ENCODE data around the gene RDH5. TPM values are rescaled to one million over a fixed set of nuclear protein-coding genes. Genes with fewer than 3 reads are reported as not detected.

Gene RDH5
- total RNA-seq, 1 donor from 2014 or later: 2.6 TPM

DNA sequence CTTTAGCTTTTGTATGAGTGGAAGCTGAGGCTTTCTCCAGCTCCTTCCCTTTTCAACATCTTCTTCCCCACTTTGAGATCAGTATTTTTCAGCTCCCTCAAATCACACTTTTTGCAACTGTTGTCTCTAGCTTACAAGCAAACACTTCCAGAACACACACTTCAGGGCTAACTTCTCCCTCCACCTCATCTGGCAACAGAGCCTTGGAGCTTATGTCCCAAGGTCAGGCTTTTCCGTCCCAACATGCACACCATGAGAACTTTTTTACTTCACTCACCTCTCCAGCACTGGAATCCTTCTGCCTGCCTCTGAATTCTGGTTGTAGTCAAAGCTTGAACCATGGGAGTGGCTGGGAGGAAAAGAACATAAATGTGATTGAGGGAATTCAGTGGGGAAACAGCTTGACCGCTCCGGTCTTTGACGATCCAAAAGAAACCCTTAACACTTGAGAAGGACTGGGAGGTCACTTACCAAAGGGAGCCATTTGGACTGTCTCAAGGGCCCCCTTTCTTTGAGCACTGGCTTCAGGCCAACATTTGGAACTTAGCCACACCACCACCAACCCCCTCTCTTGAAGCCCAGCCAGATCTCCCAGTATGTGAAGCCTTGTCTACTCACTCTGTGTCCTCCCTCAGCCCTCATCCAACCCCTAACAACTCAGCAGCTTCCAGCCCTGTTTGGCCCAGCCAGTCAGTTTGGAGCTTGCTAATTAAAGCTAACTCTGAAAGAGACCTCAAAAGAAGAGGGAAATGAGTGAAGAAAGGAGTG lies 8.2 kb upstream of the RDH5 start:
- DNase-seq (ENCODE audit: extremely low read depth, low read depth, low spot score): no peak

DNA sequence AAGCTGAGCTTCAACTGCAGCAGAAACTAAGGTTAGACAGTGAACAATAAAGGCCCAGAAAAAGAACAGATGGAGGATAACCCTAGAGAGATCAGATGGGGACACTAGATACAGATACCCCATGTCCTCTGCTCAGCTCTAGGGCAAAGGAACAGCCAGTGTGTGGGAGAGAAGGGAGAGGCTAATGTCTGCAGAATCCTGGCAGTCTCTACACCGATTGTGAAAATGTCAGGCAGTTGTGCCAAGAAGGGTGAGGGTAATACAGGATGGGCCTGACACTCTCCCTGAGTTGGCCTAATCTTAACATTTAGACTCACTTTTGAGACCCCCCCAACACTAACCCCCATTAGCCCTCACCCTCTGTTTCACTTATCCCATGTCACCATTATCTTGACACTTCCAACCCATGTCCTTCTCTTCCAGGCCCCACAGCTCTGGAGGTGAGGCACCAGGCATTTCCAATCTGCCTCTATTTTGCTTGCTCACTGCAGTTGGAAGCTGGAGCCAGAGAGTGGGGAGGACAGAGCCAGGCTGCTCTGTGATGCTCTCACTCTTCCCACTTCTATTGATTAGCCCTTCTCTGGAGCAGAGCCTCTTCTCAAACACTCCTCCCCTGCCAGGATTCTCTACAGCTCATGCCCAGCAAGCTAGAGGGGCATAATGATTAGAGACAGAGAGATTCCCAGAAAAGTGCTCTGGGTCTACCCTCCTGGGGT lies 7.3 kb upstream of the RDH5 start:
- no peak for DNase-seq (ENCODE audit: extremely low read depth, low read depth, low spot score)

DNA sequence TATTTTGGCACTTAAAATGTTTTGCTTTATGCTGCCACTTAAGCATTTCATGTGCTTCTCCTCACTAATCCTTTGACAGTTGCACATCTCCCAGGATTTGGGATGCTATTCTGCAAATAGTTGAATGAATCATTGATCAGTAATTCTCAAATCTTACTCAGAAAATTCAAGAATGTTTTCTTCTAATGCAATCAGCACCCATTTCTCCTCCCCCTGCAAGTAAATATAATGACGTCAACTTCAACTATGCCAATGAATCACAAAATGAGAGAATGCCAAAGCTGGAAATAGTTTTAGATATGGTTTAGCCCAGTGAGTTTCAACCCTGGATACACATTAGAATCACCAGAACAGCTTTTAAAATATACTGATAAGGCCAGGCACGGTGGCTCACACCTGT lies 6.5 kb upstream of the RDH5 start:
- DNase-seq (ENCODE audit: extremely low read depth, low read depth, low spot score): no peak

DNA sequence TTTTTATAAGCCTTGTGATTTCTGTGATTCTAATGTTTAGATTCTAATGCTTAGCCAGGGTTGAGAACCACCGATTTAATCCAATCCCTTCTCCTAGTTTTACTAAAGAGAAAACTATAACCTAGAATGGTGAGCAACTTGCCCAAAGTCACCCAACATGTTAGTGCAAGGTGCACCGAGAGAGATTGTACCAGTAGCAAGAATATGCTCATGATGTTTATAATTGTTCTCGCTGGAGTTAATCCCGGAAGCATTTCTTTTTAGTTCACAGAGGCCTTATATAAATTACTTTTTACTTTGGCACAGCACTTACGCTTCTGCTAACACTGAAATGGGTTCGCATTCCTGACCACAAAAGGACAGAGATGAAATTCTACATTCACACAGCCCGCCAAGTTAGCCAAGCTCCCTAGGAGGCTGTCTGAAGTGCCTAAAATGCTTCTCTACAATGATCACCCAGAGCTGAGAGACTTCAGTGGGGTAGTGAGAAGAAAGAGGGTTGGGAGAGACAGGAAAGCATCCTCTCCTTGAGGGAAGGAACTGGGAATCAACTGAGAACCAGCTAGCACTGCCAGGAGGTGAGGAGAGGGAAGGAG lies 4.9 kb upstream of the RDH5 start:
- DNase-seq (ENCODE audit: extremely low read depth, low read depth, low spot score): no peak

DNA sequence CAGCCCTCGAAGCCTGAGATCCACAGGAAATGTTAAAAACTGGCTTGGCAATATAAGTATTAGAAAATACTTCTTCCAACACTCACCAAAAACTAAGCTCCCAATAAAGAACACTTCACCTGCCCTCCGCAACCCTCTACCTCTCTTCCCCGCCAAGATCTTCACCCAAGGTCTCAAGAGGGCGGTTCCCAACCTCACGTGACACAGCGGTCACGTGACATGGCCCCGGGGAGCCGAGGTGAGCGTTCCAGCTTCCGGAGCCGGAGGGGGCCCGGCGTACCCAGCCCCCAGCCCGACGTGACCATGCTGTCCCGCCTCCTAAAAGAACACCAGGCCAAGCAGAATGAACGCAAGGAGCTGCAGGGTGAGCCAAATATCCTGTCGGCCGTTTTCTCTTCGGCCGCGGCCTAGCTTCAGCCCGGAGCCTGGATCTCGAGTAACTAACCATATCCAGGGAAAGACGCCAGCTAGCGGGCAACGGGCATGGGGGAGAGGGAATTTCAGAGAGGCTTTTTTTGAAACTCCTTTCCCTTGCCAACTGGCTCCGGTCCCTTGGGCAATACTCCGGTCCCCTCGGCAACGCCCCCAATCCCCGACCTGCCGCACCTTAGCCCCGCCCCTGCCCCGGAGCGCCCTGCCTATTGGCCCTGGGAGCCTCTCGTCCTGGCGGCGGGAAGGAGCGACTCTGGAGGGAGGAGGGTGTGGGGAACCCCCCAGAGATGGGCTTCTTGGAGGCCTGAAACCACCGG lies 4.2 kb upstream of the RDH5 start, which contains the start of gene BLOC1S1:
TSS of gene BLOC1S1 (plus strand) at position 214 of the 749 bp plus-strand sequence. CDS start at position 220, 6 bp downstream.
- DNase-seq (ENCODE audit: extremely low read depth, low read depth, low spot score): no peak

DNA sequence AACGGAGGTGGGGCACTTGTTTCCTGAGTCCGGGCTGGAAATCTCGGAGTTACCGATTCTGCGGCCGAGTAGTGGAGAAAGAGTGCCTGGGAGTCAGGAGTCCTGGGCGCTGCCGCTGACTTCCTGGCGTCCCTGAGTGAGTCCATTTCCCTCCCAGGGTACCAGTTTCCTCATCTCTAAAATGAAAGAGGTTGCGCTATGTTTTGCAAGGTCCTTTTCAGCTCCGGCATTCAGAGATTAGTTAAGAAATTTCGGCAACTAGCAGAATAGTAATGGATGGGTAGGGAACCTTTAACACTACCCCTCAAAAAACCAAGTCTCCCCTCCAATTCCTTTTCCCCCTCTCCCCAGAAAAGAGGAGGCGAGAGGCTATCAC lies 3.6 kb upstream of the RDH5 start:
- DNase-seq (ENCODE audit: extremely low read depth, low read depth, low spot score): no peak

DNA sequence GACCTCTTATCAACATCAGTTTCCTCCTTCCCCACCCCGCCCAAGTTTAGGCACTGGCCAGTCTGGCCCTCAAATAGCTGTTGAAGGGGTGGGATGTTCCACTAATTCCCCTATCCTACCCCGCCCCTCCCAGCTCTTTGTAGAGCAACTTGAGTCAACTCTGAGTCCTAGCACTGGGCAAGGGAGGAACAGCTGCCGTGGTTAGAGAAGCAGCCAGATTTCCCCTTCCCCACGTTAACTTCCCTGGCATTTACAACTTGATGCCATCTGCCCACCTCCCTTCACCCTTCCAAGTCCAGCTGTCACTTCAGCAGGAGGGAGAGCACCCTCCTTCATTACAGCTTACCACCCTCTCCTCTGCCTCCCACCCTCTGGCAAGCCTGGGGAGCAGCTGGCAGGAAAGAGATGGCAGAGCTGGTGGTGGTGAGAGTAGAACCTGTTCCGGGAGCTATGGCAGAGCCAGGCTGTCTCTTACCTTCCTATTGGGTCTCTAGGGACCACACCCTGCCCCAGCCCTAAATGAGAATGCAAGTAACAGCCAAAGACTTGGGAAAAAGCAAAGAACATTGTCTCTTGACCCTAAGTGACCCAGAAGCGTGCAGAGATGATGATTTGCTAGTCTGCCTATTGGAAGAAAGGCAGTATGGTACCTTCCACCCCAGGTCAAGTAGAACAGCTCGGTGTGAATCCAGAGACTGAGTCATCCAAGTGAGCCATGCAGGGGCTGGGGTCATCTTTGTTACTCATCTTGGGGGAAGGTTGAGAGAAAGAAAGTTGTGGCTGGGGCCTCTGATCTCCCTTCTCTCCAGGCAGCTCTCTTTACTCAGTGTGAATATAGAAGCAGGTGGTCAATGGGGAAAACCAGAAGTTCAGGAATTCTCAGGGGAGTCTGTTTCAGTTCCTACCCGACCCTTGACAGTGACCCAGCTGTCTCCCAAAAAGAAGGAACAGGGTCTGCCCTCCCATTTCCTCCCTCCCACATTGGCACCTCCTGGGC lies 2.9 kb upstream of the RDH5 start:
- DNase-seq (ENCODE audit: extremely low read depth, low read depth, low spot score): no peak

DNA sequence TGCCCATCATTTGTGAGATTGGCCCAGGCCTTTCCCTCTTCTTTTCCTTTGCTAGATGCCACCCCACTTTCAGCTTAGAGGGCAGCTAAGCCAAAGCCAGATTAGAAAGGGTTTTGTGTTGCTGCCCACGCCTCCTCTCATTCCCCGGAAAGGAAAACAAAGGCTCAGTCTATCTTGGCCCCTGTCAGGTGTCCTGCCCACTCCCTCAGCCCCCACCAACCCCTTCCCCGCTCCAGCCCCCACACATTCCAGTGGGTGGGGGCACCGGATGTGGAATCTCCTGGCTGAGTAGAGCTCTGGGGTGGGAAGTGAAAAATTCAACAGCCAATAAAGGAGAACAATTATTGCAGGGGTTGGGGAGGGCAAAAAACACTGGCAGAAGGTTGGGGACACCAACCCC lies 2.2 kb upstream of the RDH5 start:
- DNase-seq (ENCODE audit: extremely low read depth, low read depth, low spot score): no peak

DNA sequence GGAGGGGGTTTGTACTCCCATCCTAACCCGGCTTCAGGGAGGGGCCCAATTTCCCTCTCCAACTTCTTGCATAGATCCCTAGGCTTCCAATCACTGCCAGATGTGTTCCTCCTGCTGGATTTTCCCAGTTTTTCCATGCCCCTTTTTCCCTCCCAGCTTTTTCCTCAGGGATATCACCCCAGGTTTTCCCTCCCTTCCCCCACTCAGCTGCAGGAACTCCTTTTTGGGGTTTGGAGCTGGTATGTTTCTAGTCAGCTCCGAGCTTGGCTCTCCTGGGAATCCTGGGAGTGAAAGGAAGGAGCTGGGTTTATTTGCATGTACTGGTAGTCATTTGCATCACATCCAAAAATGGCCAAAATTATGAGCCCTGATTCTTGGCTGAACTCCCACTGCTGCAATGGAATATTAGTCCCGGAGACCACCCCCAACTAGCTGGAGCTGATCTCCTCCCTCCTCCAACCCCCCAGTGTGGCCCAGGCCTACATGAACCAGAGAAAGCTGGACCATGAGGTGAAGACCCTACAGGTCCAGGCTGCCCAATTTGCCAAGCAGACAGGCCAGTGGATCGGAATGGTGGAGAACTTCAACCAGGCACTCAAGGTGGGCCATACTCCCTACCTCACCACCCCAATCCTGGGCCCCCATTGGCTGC lies 1.4 kb upstream of the RDH5 start:
- DNase-seq (ENCODE audit: extremely low read depth, low read depth, low spot score): no peak

DNA sequence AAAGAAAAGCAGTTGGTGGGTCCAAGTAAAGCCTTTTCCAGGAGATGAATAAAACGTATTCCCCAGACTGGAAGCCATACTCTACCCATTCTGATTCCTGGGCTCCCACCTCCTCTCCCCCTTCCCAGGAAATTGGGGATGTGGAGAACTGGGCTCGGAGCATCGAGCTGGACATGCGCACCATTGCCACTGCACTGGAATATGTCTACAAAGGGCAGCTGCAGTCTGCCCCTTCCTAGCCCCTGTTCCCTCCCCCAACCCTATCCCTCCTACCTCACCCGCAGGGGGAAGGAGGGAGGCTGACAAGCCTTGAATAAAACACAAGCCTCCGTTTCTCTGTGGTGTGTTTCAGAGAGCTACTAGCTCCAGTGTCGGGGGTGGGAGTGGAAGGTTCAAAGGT lies 822 bp upstream of the RDH5 start:
- DNase-seq (ENCODE audit: extremely low read depth, low read depth, low spot score): no peak

DNA sequence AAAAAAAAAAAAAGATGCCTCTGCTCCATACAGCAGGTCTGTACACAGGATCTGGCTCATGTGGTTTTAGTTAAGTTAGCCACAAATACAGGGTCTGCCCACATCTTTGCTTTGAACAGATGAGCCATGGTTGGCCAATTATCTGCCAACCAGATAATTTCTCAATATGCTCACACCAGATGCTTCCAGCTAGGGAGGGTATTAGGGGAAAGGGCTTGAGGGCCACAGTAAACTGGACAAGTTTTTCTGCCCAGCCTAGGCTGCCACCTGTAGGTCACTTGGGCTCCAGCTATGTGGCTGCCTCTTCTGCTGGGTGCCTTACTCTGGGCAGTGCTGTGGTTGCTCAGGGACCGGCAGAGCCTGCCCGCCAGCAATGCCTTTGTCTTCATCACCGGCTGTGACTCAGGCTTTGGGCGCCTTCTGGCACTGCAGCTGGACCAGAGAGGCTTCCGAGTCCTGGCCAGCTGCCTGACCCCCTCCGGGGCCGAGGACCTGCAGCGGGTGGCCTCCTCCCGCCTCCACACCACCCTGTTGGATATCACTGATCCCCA lies 776 bp downstream of the RDH5 start:
- DNase-seq (ENCODE audit: extremely low read depth, low read depth, low spot score): no peak

DNA sequence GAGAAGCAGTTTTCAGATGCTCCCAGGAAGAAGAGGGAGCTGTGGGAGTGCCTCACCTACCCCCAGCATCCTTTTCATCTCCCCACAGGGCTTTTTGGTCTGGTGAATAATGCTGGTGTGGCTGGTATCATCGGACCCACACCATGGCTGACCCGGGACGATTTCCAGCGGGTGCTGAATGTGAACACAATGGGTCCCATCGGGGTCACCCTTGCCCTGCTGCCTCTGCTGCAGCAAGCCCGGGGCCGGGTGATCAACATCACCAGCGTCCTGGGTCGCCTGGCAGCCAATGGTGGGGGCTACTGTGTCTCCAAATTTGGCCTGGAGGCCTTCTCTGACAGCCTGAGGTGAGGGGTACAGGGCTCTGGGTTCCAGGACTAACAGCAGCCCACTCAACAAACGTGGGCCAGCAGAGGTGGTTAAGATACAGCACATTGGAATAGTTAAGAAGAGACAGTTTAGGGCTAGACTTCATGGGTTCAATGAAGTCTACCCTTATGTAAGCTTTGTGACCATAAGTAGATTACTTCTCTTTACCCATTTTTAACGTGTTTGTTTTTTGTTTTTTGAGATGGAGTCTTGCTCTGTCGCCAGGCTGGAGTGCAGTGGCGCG lies 1.5 kb downstream of the RDH5 start:
- no peak for DNase-seq (ENCODE audit: extremely low read depth, low read depth, low spot score)

DNA sequence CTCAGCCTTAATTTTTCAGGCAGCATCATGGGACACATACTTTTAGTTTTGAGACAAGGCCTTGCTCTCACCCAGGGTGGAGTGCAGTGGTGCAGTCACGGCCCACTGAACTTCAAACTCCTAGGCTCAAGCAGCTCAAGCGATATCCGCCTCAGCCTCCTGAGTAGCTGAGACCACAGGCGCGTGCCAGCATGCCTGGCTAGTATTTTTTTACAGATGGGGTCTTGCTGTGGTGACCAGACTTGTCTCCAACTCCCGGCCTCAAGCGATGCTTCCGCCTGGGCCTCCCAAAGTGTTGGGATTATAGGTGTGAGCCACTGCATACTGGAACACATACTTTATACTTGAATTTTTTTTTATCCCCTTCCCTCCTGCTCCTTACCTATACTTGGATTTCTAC lies 2.8 kb downstream of the RDH5 start:
- DNase-seq (ENCODE audit: extremely low read depth, low read depth, low spot score): no peak

DNA sequence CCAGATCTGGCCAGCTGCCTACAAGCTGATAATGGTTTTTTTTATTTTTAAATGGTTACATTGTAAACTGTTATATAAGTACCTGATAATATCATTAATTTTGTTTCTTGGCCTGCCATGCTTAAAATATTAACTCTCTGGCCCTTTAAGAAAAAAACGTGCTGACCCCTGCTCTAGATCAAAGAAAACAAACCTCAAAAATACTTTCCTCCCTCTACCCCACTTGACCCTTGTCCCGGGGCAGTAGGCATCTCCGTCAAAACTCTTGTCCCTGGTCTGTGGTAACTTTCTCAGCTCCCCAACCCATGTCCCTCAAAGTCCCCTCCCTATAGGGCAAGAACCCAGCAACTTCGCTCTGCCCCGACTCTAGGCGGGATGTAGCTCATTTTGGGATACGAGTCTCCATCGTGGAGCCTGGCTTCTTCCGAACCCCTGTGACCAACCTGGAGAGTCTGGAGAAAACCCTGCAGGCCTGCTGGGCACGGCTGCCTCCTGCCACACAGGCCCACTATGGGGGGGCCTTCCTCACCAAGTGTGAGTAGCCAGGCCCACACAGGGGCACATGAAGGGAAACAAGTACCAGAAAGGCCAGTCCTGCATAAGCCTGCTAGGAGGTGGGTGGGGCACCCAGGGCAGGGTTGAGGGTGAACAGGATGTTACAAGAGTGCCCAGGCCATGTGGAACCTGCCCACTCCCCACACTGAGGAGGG lies 3.5 kb downstream of the RDH5 start:
- DNase-seq (ENCODE audit: extremely low read depth, low read depth, low spot score): no peak

DNA sequence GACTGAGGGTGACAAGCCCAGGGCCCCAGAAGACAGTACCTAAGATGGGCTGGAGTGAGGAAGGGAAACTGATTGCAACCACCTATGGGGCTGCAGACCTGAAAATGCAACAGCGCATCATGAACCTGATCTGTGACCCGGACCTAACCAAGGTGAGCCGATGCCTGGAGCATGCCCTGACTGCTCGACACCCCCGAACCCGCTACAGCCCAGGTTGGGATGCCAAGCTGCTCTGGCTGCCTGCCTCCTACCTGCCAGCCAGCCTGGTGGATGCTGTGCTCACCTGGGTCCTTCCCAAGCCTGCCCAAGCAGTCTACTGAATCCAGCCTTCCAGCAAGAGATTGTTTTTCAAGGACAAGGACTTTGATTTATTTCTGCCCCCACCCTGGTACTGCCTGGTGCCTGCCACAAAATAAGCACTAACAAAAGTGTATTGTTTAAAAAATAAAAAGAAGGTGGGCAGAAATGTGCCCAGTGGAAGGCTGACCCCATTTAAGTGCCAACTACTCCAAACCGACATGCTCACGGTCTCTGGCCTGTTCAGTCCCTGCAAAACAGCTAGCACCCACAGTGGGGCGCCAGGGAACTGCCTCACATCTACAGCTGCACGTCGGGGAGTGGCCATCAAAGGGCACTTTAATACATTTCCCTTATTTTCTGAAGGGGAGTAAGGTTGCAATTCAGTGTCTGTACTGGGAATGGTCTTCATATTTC lies 4.2 kb downstream of the RDH5 start:
- no peak for DNase-seq (ENCODE audit: extremely low read depth, low read depth, low spot score)

DNA sequence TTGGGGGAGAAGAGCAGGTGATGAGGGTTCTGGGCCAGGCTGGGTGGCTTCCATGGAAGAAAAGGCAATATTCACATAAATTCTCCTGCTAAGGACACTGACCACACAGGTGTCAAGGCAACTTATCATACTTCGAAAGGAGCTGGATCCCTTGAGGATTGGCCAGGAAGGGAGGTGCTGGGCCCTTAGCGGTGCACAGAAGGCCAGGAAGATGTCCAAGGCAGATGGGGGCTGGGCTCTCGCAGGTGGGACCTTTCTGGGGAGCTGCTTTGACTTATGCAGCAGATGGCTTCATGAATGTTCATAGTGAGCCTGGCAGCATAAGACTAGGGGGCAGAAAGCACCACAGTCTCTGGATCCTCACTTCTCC lies 4.7 kb downstream of the RDH5 start:
- DNase-seq (ENCODE audit: extremely low read depth, low read depth, low spot score): no peak

DNA sequence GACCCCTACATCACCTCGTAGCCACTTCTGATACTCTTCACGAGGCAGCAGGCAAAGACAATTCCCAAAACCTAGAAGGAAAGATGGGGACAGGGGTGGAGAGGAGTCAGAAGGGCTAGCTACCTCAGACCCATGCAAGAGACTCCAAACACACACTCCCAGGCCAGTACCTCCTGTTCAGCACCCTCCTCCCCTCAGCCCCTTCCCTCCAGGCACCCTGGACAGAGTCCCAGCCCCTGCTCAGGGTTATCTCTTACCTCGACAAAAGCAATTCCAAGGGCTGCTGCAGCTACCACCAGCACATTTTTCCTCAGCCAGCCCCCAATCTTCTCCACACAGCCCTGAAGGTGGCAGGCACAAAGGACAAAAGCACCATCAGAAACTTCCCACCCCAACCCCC lies 5.4 kb downstream of the RDH5 start:
- no peak for DNase-seq (ENCODE audit: extremely low read depth, low read depth, low spot score)

DNA sequence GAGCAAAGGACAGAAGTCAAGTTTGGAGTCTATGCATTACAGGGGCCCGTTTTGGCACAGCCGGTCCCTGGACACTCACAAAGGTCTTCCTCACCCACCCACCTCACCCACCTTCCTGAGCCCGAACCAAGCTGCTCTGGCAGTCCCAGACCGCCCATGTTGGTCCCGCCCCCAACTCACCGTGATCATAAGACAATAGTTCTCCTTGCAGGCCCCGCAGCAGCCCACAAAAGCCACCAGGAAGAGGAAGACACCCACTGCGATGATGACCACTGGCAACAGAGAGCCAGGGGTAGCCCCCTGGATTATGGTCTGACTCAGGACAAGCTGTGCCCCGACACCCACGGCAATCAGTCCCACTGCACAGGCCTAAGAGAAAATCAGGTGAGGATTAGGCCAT lies 6.8 kb downstream of the RDH5 start:
- no peak for DNase-seq (ENCODE audit: extremely low read depth, low read depth, low spot score)

All from glomerular endothelial cell (primary cell).